ENCODE data around the gene ID1. TPM values are rescaled to one million over a fixed set of nuclear protein-coding genes. Genes with fewer than 3 reads are reported as not detected.

ID1 gene, protein sequence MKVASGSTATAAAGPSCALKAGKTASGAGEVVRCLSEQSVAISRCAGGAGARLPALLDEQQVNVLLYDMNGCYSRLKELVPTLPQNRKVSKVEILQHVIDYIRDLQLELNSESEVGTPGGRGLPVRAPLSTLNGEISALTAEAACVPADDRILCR
- total RNA-seq = 965 and 1,004 TPM in 2 replicates

DNA sequence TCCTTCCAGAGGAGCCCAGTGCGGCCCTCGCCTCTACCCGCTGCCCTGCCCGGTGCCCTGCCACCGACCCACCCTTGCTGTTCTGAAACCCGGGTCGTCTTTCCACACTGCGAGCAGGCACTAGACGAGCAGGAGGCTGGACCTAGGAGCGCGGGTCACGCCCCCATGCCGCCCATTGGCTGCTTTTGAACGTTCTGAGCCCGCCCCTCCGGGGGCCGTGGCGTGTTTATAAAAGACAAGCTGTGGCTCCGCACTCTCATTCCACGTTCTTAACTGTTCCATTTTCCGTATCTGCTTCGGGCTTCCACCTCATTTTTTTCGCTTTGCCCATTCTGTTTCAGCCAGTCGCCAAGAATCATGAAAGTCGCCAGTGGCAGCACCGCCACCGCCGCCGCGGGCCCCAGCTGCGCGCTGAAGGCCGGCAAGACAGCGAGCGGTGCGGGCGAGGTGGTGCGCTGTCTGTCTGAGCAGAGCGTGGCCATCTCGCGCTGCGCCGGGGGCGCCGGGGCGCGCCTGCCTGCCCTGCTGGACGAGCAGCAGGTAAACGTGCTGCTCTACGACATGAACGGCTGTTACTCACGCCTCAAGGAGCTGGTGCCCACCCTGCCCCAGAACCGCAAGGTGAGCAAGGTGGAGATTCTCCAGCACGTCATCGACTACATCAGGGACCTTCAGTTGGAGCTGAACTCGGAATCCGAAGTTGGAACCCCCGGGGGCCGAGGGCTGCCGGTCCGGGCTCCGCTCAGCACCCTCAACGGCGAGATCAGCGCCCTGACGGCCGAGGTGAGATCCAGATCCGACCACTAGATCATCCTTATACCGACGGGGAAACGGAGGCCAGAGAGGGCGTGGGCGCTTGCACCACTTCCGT, at the start of gene ID1:
Gene ID1, plus strand, starts transcription at position 259 of the 871 bp plus-strand sequence. Its CDS starts 99 bp downstream, at position 358.

DNA sequence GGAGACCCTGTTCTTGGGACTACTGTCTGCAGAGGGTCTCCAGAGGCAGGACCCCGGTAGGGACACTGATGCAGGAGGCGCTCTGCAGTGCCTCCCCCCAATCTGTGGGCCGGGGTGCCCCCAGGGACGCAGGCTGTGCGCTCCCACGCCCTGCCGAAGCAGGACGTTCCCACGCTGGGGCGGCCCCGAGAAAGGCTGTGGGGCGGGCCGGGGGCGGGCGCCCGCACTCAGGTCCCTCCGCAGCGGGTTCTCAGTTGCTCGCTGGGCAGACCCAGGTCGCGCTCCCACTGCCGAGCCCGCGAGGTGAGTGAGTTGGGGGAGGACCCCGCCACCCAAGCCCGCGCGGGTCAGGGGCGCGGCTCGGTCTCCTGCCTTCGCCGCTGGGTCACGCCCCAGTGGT, 32.6 kb downstream of the ID1 start, which contains the start of gene COX4I2:
Gene COX4I2, plus strand, starts transcription at position 253 of the 400 bp plus-strand sequence. CDS start 1,106 bp downstream, outside the sequence.

Other genes with a start within 250 kb of the ID1 start
- gene DEFB118, start 236.7 kb upstream of the ID1 start, total RNA-seq = not detected in 2 replicates
- not detected in 2 replicates for gene DEFB119, start 214.7 kb upstream of the ID1 start, total RNA-seq
- gene DEFB121, start 199.1 kb upstream of the ID1 start, total RNA-seq = not detected in 2 replicates
- not detected in 2 replicates for gene DEFB123, start 164.7 kb upstream of the ID1 start, total RNA-seq
- gene DEFB124, start 130.2 kb upstream of the ID1 start, total RNA-seq = not detected in 2 replicates
- gene REM1, start 130.0 kb upstream of the ID1 start, total RNA-seq = not detected in 2 replicates
- 53.5 and 79.1 TPM in 2 replicates for gene HM13, start 90.8 kb upstream of the ID1 start, total RNA-seq
- gene COX4I2, start 32.6 kb downstream of the ID1 start, total RNA-seq = not detected in 2 replicates
- gene BCL2L1, start 117.6 kb downstream of the ID1 start, total RNA-seq = 213 and 225 TPM in 2 replicates
- 106 and 111 TPM in 2 replicates for gene TPX2, start 134.0 kb downstream of the ID1 start, total RNA-seq
- gene MYLK2, start 214.1 kb downstream of the ID1 start, total RNA-seq = 1.4 and 2.7 TPM in 2 replicates
- not detected in 2 replicates for gene FOXS1, start 240.3 kb downstream of the ID1 start, total RNA-seq